Measurements from ENCODE around the gene ELAVL1. TPM values are rescaled to one million over a fixed set of nuclear protein-coding genes. Genes with fewer than 3 reads are reported as not detected.
"Not testable (repeated sequence)": the region's sequence is repeated elsewhere in the genome, so short reads cannot be mapped to it uniquely, and the experiment has no call there.

The ELAVL1 gene
- total RNA-seq, 1 experiment from 2014 or later = 42.3 TPM

GRCh38 chr19:7924241-7924640 lies 81.2 kb downstream of the ELAVL1 start:
- DNase-seq (ENCODE audit: low spot score) = no peak

DNA sequence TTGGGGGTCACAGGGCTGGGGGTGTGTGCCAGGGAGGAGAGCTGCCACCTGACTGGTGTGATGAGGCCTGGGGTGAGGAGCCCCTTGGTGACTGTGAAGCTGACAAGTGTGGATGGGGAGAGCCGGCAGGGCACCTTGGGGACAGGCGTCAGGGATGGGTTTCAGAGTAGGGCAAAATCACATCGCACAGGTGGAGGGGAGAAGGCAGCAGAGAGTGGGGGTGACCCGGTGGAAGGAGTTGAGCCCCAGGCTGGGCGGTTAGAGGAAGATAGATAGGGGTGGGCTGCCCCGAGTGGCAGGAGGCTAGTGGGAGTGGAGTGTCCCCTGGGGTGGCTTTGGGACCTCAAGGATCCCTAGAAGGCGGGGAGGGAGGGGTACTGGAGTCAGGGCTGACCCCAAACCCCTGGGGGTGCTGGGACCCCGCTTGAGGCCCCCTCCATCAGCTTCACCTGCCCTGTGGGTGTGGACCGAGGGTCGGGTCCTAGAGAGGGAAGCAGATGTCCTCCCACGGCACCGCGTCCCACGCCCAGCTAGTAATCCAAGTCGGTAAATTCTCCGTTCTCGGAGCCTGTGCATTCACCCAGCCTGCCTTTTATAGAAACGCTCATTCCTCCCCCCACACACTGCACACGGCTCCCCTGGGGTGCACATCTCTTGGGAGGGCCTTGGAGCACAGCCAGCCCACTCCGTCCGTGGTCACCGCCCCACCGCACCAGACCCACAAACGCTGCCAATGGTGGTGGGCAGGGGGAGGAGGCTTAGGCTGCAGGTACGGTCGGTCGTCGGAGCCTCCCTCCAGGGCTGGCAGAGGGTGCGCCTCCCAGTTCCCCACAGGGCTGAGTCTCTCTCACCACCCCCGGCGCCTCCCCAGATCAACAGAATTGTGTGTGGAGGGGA lies 81.9 kb downstream of the ELAVL1 start:
- DNase-seq (ENCODE audit: low spot score) = no peak

- DNase-seq (ENCODE audit: low spot score) = no peak
Observed at GRCh38 chr19:7922836-7923195, 82.6 kb downstream of the ELAVL1 start.

DNA sequence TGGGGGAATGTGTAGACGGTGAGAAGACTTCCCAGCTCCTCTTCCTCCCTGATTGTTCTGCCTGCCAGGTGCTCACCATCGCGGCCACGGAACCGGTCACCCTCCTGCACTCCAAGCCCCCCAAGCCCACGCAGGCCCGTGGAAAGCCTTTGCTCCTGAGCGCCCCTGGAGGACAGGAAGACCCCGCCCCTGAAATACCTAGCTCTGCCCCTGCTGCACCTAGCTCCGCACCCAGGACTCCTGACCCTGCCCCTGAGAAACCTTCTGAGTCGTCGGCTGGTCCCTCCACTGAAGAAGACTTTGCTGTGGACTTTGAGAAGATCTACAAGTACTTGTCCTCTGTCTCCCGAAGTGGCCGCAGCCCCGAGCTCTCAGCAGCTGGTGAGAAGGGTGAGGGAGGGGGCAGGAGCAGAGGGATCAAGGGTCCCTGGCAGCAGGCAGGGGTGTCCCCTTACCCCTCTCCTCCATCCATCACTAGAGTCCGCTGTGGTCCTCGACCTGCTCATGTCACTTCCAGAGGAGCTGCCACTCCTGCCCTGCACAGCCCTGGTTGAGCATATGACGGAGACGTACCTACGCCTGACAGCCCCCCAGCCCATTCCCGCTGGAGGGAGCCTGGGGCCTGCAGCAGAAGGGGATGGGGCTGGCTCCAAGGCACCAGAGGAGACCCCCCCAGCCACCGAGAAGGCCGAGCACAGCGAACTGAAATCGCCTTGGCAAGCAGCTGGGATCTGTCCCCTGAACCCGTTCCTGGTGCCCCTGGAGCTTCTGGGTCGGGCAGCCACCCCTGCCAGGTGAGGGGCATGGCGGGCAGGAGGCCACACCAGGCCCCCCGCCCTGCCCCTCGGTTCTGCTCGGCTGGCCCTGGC lies 83.2 kb downstream of the ELAVL1 start:
- no peak for DNase-seq (ENCODE audit: low spot score)

- no peak for DNase-seq (ENCODE audit: low spot score)
Observed at GRCh38 chr19:7921302-7921966, 84.0 kb downstream of the ELAVL1 start.

- DNase-seq (ENCODE audit: low spot score) = peak; percentile 93
Observed at GRCh38 chr19:7920519-7921301, 84.7 kb downstream of the ELAVL1 start.

DNA sequence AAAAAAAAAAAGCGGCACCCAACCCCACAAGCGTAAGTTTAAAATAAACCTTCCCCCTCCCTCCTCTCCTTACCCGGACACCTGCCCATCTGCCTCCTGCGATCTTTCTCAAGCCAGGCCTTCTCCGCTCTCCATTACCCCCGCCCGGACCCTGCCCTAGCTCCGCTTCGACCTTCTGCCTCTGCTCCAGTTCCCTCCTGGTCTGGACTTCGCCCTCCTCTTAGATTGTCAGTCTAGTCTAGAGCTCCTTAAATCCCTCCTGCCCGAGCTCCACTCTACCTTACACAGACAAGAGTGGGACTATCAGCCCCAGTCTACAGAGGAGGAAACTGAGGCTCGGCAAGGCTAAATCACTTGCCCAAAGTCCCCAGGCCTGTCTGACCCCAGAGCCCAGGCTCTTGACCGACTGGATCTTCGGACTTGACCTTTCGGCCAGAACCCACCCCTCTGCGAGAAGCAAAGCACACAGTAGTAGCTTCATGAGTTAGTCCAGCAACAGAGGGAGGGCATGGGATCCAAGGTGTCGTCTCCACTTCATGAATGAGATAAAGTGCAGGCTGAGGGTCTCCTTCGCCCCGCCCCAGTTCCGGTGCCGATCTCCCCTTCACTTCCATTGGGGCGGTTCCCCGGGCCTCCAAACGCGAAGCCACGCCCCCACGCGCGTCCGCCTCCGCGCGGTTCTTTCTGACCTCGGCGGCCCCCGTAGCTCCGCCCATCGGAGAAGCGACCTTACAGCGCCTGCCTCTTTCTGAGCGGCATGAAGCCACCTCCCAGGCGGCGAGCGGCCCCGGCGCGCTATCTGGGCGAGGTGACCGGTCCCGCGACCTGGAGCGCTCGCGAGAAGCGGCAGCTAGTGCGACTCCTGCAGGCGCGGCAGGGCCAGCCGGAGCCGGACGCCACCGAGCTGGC lies 85.6 kb downstream of the ELAVL1 start, which contains the start of gene SNAPC2:
SNAPC2 (plus strand) TSS at position 729 of the 909 bp plus-strand sequence; CDS start at position 758, 29 bp downstream.
- peak; percentile 80 for DNase-seq (ENCODE audit: low spot score)

- no peak for DNase-seq (ENCODE audit: low spot score)
Observed at GRCh38 chr19:7918615-7919421, 86.6 kb downstream of the ELAVL1 start.

DNA sequence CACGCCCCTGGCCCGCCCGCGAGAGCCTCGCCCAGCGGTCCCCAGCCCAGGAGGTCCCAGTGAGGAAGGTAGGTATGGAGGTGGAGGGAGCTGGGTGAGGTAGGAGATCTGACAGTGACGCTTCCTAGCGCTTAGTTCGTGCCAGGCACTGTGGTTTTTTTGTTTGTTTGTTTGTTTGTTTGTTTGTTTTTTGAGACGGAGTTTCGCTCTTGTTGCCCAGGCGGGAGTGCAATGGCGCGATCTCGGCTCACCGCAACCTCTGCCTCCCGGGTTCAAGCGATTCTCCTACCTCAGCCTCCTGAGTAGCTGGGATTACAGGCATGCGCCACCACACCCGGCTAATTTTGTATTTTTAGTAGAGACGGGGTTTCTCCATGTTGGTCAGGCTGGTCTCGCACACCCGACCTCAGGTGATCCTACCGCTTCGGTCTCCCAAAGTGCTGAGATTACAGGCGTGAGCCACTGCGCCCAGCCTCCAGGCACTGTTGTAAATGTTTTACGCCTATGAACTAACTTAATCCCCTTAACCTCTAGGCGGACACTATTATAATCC lies 87.3 kb downstream of the ELAVL1 start:
- not testable (repeated sequence) for DNase-seq (ENCODE audit: low spot score)

GRCh38 chr19:7917267-7918061 lies 88.0 kb downstream of the ELAVL1 start:
- no peak for DNase-seq (ENCODE audit: low spot score)

DNA sequence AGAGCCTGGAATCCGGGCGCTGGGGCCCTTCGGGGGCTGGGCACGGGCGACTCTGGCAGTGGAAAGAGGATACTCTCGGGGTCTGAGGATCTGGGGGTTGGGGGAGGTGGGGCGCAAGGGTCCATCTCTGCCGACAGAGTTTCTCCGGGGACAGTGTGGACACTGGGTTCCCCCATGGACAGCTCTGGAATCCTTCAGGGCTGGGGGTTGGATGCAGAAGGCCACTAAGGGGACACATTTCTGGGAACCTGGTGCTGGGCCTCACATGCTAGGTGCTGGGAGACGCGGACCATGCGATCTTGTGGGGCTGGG lies 88.5 kb downstream of the ELAVL1 start:
- no peak for DNase-seq (ENCODE audit: low spot score)

- DNase-seq (ENCODE audit: low spot score) = no peak
Observed at GRCh38 chr19:7916103-7916954, 89.1 kb downstream of the ELAVL1 start.

- no peak for DNase-seq (ENCODE audit: low spot score)
Observed at GRCh38 chr19:7915250-7916102, 90.0 kb downstream of the ELAVL1 start.

DNA sequence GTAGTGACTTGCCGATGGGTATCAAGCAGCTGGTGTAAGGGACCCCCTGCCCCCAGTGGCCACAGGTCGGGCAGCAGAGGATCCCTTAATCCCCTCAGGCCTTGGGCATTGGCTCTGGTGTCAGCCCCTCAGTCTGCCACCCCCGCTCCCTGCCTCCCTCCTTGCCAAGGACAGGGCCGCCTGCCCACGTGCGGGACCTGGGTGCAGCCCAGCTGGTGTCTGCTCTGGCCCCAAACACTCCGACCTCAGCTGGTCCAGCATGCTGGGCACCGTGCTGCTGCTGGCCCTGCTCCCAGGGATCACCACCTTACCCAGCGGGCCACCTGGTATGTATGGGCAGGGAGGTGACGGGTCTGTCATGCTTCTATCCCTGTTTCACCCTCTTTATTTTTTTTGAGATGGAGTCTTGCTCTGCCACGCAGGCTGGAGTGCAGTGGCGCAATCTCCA lies 90.8 kb downstream of the ELAVL1 start, which contains the start of gene TGFBR3L:
TGFBR3L (plus strand) TSS at position 233 of the 448 bp plus-strand sequence.
- no peak for DNase-seq (ENCODE audit: low spot score)

DNA sequence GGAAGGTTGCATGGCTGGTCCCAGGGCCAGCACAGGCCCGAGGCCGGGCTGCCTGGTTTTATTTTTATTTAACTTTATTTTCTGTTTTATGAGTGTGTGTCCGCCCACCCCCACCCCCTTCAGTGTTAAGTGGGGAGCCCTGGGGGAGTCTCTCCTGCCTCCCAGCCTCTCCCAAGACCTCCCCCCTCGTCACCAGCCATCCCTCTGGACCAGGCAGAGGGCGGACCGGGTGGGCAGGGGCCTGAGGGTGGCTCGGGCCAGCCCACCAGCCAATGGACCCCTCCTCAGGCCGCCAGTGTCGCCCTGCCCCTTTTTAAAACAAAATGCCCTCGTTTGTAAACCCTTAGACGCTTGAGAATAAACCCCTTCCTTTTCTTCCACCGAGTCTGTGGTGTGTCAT lies 91.3 kb downstream of the ELAVL1 start:
- no peak for DNase-seq (ENCODE audit: low spot score)

DNA sequence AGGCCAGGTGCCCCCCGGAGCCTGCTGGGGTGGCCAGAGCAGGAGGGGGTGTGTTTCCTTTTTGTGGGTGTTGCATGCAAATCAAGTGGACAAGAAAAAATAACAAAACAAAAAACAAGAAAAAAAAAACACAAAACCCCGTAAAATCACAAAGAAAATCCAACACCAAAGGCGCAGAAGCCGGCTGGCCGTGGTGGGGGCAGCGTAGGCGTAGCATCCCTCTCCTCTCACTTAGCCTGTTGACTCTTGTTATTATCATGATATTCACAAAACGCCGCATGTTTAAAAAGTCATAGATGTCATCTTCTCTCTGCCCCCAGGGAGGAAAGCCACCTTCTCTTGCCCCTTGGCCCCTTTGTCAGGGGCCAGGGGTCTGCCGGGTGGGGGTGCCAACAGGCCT lies 91.8 kb downstream of the ELAVL1 start:
- no peak for DNase-seq (ENCODE audit: low spot score)
